ENCODE results near the gene MOB3B. TPM values are rescaled to one million over a fixed set of nuclear protein-coding genes. Genes with fewer than 3 reads are reported as not detected.

MOB3B gene
- total RNA-seq, 1 donor from 2014 or later, result 14.0 TPM

DNA sequence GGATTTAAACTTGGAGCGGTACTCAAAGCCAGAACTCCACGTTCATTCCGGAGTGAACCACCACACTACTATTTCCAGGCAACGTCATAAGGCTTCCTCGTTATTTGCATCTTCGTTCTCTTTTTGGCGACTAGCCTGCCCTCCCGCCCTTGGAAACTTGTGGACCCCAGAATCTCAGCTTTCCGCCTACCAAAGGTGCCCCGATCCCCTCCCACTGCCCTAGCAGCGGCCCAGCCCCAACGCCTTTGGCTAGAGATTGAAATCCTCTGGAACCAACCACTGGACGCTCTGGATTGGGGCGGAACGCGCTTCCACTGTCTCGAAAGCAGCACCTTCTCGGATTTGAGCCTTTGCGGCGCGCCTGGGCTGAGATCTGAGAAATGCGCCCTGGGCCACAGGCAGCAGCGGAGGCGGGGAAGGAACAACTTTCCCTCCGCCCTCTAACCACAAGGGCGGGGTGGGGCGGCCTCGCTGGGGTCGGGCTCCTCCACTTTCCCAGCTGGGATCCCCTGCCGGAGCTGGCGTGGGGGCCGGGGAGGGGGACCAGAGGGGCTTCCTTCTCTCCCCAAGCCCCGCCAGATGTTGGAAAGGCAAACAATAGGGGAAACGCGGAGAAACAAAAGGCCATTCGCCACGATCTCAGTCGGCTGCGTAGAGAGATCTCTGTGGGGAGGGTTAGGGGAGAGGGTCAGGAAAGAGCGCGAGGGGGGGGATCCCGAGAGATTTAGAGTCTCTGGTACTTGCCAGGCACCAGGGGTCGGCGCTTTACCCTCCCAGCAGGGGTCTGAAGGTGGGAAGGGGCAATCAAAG lies 1.3 kb downstream of the MOB3B start:
- peak overlapping the region; percentile 92 for H3K4me2 ChIP-seq
- H3K4me3 ChIP-seq, result peak overlapping the region; percentile 98
- peak overlapping the region; percentile 58 for H3K27ac ChIP-seq
- H3K27me3 Mint-ChIP-seq (ENCODE audit: insufficient read depth, low read depth), result peaks cover 2% of the 10 kb centered on the region
- no peaks in the 10 kb centered on the region for H3K36me3 ChIP-seq
- peak overlapping the region; percentile 46 for H3K9ac ChIP-seq
- no peaks in the 10 kb centered on the region for H3K27me3 ChIP-seq
- H3K27ac Mint-ChIP-seq, result peak overlapping the region; percentile 85
- DNase-seq (ENCODE audit: low spot score), result peak; percentile 91
- peaks cover 9% of the 10 kb centered on the region for H3K36me3 Mint-ChIP-seq
- no peaks in the 10 kb centered on the region for H3K9me3 Mint-ChIP-seq
- H3K9me3 ChIP-seq (ENCODE audit: low read depth), result no peaks in the 10 kb centered on the region
- TF ChIP-seq EZH2phosphoT487 (IDR thresholded peaks at IDR 0.05) (no peak), CTCF (IDR thresholded peaks at IDR 0.05) (no peak), EZH2 (IDR thresholded peaks at IDR 0.05) (no peak)
- H3K79me2 ChIP-seq (ENCODE audit: low read depth), result peaks cover 48% of the 10 kb centered on the region
- H2AFZ ChIP-seq (replicated peaks), result peak overlapping the region; percentile 95
- peaks cover 22% of the 10 kb centered on the region for H3F3A ChIP-seq (ENCODE audit: low read depth)
- peak overlapping the region; percentile 97 for H3K4me3 Mint-ChIP-seq
- H3K4me1 ChIP-seq, result peaks cover 23% of the 10 kb centered on the region
- H4K20me1 ChIP-seq (ENCODE audit: low read depth), result peaks cover 11% of the 10 kb centered on the region
- peaks cover 26% of the 10 kb centered on the region for H3K4me1 Mint-ChIP-seq

DNA sequence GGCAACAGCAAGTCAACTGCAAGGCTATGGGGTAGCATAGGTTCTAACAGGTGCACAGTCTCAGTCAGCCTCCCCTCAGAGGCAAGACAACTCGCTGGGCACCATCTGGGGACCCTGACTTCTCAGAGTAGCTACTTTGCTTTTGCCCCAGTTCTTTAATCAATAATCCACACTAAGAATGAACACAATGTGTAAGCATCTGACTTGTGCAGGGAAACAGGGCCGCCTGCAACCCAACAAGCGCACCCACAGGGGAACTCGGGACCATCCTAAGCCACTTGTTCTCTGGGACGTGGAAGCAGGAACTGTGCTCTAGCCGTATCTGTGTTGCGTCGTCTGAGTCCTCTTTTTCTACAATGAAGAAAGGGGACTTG lies 1.9 kb downstream of the MOB3B start:
- peak overlapping the region; percentile 92 for H3K4me2 ChIP-seq
- H3F3A ChIP-seq (ENCODE audit: low read depth), result peaks cover 22% of the 10 kb centered on the region
- H3K36me3 ChIP-seq, result no peaks in the 10 kb centered on the region
- Mint-ChIP-seq H3K36me3 (peaks cover 11% of the 10 kb centered on the region), H3K9me3 (no peaks in the 10 kb centered on the region), H3K27ac (peak overlapping the region; percentile 85), H3K27me3 (ENCODE audit: insufficient read depth, low read depth) (peaks cover 2% of the 10 kb centered on the region), H3K4me3 (peak overlapping the region; percentile 97), H3K4me1 (peaks cover 26% of the 10 kb centered on the region)
- peak; percentile 28 for DNase-seq (ENCODE audit: low spot score)
- no peaks in the 10 kb centered on the region for H3K9me3 ChIP-seq (ENCODE audit: low read depth)
- peak overlapping the region; percentile 98 for H3K4me3 ChIP-seq
- H3K9ac ChIP-seq, result peak overlapping the region; percentile 46
- peak overlapping the region; percentile 95 for H2AFZ ChIP-seq (replicated peaks)
- H3K79me2 ChIP-seq (ENCODE audit: low read depth), result peaks cover 54% of the 10 kb centered on the region
- peak overlapping the region; percentile 58 for H3K27ac ChIP-seq
- TF ChIP-seq EZH2 (IDR thresholded peaks at IDR 0.05) (no peak), EZH2phosphoT487 (IDR thresholded peaks at IDR 0.05) (no peak), CTCF (IDR thresholded peaks at IDR 0.05) (no peak)
- H3K27me3 ChIP-seq, result no peaks in the 10 kb centered on the region
- peaks cover 25% of the 10 kb centered on the region for H3K4me1 ChIP-seq
- H4K20me1 ChIP-seq (ENCODE audit: low read depth), result peaks cover 11% of the 10 kb centered on the region

DNA sequence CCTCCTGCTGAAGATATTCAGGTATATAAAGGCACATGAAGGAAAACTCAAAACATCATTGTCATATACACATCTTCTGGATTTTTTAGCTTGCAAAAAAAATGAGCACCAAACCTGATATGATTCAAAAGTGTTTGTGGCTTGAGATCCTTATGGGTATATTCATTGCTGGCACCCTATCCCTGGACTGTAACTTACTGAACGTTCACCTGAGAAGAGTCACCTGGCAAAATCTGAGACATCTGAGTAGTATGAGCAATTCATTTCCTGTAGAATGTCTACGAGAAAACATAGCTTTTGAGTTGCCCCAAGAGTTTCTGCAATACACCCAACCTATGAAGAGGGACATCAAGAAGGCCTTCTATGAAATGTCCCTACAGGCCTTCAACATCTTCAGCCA lies 5.4 kb downstream of the MOB3B start, which contains the start of gene IFNK:
IFNK (plus strand) TSS at position 55 of the 400 bp plus-strand sequence; CDS start at position 102, 47 bp downstream.
- Histone ChIP-seq H3K4me1 (peaks cover 15% of the 10 kb centered on the region), H3K4me2 (no peak within 1 kb of the TSS), H3K36me3 (no peaks in the 10 kb centered on the region), H3K27ac (no peak within 1 kb of the TSS), H4K20me1 (ENCODE audit: low read depth) (peaks cover 22% of the 10 kb centered on the region), H3K9me3 (ENCODE audit: low read depth) (no peaks in the 10 kb centered on the region), H3K27me3 (no peaks in the 10 kb centered on the region), H3K4me3 (no peak within 1 kb of the TSS), H3K79me2 (ENCODE audit: low read depth) (peaks cover 89% of the 10 kb centered on the region), H3K9ac (no peak within 1 kb of the TSS), H2AFZ (replicated peaks) (no peak within 1 kb of the TSS), H3F3A (ENCODE audit: low read depth) (peaks cover 20% of the 10 kb centered on the region)
- no peak for DNase-seq (ENCODE audit: low spot score)
- Mint-ChIP-seq H3K27ac (no peak within 1 kb of the TSS), H3K4me1 (peaks cover 13% of the 10 kb centered on the region), H3K4me3 (no peak within 1 kb of the TSS), H3K9me3 (no peaks in the 10 kb centered on the region), H3K27me3 (ENCODE audit: insufficient read depth, low read depth) (peaks cover 2% of the 10 kb centered on the region), H3K36me3 (peaks cover 11% of the 10 kb centered on the region)
- TF ChIP-seq EZH2phosphoT487 (IDR thresholded peaks at IDR 0.05), result no peak

DNA sequence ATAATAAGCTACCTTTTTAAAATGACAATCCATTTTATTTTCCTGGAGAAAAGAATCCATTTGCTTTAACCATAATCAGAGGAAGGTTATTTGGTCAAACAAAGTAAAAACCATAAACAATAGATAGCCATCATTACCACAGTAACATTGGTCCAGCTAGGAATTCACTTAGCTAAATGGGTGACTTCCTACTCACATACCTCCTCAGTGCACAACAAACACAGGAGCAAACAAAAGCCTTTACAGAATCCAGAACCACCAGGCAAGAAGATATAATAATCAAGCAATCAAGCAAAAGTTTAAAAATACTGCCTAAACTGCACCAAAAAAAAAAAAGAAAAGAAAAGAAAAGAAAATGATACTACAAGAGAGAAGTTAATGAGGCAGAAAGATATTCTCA lies 6.5 kb downstream of the MOB3B start:
- Histone ChIP-seq H3K27me3 (no peaks in the 10 kb centered on the region), H3K9me3 (ENCODE audit: low read depth) (no peaks in the 10 kb centered on the region), H2AFZ (replicated peaks) (no peak overlapping the region), H3K9ac (no peak overlapping the region), H4K20me1 (ENCODE audit: low read depth) (peaks cover 31% of the 10 kb centered on the region), H3F3A (ENCODE audit: low read depth) (peaks cover 9% of the 10 kb centered on the region), H3K27ac (no peak overlapping the region), H3K4me1 (peaks cover 20% of the 10 kb centered on the region), H3K79me2 (ENCODE audit: low read depth) (peaks cover 100% of the 10 kb centered on the region), H3K36me3 (no peaks in the 10 kb centered on the region), H3K4me2 (no peak overlapping the region), H3K4me3 (no peak overlapping the region)
- Mint-ChIP-seq H3K27ac (no peak overlapping the region), H3K4me1 (peaks cover 13% of the 10 kb centered on the region), H3K27me3 (ENCODE audit: insufficient read depth, low read depth) (peaks cover 1% of the 10 kb centered on the region), H3K9me3 (no peaks in the 10 kb centered on the region), H3K4me3 (no peak overlapping the region), H3K36me3 (peaks cover 12% of the 10 kb centered on the region)
- no peak for DNase-seq (ENCODE audit: low spot score)
- no peak for TF ChIP-seq CTCF (IDR thresholded peaks at IDR 0.05)
- TF ChIP-seq EZH2 (IDR thresholded peaks at IDR 0.05), result no peak
- TF ChIP-seq EZH2phosphoT487 (IDR thresholded peaks at IDR 0.05), result no peak
